ENCODE data around the gene CMSS1. TPM values are rescaled to one million over a fixed set of nuclear protein-coding genes. Genes with fewer than 3 reads are reported as not detected.

Gene CMSS1
- total RNA-seq, 1 donor from 2014 or later: 34.8 TPM

DNA sequence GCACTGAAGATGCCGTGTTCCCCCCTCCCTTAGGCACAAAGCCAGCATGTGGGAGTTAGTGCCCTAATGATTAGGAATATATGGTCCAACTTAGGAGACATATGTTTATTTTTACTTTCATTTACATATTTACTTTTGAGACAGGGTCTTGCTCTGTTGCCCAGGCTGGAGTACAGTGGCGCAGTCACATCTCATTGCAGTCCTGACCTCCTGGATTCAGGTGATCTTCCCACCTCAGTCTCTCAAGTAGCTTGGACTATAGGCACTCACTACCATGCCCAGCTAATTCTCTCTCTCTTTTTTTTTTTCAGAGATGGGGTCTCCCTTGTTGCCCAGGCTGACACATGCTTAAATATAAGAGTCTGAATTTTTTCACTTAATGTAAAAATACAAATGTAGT is 391.5 kb downstream of the CMSS1 start:
- DNase-seq: no peak
- Histone ChIP-seq H3K27me3 (ENCODE audit: low read depth) (no peaks in the 10 kb centered on the region), H3K4me3 (no peak overlapping the region), H3K27ac (replicated peaks) (no peak overlapping the region), H3K9me3 (replicated peaks) (peaks cover 3% of the 10 kb centered on the region), H3K36me3 (no peaks in the 10 kb centered on the region), H3K4me1 (peaks cover 24% of the 10 kb centered on the region)
- intact Hi-C loops (cut with micrococcal nuclease): no loop called here
- TF ChIP-seq, protein P1, sequence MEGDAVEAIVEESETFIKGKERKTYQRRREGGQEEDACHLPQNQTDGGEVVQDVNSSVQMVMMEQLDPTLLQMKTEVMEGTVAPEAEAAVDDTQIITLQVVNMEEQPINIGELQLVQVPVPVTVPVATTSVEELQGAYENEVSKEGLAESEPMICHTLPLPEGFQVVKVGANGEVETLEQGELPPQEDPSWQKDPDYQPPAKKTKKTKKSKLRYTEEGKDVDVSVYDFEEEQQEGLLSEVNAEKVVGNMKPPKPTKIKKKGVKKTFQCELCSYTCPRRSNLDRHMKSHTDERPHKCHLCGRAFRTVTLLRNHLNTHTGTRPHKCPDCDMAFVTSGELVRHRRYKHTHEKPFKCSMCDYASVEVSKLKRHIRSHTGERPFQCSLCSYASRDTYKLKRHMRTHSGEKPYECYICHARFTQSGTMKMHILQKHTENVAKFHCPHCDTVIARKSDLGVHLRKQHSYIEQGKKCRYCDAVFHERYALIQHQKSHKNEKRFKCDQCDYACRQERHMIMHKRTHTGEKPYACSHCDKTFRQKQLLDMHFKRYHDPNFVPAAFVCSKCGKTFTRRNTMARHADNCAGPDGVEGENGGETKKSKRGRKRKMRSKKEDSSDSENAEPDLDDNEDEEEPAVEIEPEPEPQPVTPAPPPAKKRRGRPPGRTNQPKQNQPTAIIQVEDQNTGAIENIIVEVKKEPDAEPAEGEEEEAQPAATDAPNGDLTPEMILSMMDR (IDR thresholded peaks at IDR 0.05; ENCODE audit: borderline replicate concordance): no peak

DNA sequence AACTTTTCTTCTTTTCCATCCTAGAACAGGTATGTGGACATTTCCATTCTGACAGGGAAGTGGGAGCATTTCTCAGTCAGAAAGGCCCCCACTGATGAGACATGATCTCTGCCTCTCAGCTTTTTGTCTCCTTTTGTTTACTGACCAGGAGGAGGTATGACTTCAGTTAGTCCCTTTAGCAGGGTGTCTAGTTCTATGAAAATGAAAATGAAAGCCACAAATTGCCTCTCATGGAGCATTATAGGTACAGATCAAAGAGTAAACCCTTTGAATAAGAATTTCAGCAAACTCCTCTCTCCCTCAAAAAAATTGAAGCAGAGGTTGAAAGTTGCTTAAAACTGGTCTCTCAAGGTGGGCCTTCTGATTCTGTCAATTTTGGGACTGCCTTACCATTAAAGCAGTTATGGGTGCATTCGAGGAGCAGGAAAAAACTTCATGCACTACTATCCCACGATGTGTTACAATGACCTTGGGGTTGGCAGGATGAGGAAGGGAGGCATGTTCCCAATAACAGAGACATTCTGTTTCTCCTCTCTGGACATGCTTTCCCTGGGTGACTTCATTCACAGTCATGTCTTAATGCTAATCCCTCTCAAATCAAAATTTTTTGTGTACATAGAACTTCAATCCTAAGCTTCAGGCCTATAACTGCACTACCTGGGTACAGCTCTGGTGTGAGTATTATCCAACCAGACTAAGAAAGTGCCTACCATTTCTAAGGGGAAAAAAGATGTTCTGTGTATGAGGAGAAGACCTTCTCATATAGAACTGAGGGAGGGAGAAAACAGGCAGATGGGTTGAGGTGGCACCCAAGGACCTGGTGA is 392.5 kb downstream of the CMSS1 start:
- intact Hi-C loops (cut with micrococcal nuclease): no loop called here
- Histone ChIP-seq H3K9me3 (replicated peaks) (no peaks in the 10 kb centered on the region), H3K4me3 (peak overlapping the region; percentile 5), H3K27ac (replicated peaks) (peak overlapping the region; percentile 71), H3K36me3 (no peaks in the 10 kb centered on the region), H3K4me1 (peaks cover 24% of the 10 kb centered on the region), H3K27me3 (ENCODE audit: low read depth) (no peaks in the 10 kb centered on the region)
- no peak for DNase-seq
- TF ChIP-seq, protein P1 (IDR thresholded peaks at IDR 0.05; ENCODE audit: borderline replicate concordance): no peak

DNA sequence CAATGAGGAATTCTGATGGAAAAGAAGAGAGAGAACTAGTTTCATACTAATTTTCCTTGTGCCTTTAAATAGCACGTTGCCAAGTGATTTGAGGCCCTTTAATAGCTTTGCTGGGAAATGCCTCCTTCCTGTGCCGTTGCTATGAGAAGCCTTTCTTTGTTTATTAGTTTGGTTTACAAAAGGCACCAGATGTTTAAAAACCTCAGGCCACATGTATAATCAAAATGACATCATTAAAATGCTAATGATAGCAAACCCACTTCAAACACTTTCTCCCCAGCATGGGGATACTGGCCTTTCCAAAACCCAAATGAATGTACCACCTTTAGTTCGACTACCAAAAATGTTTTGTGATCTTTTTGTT is 393.1 kb downstream of the CMSS1 start:
- no peaks in the 10 kb centered on the region for H3K9me3 ChIP-seq (replicated peaks)
- peaks cover 24% of the 10 kb centered on the region for H3K4me1 ChIP-seq
- peak overlapping the region; percentile 71 for H3K27ac ChIP-seq (replicated peaks)
- TF ChIP-seq, protein P1 (IDR thresholded peaks at IDR 0.05; ENCODE audit: borderline replicate concordance): no peak
- no peaks in the 10 kb centered on the region for H3K36me3 ChIP-seq
- no peak overlapping the region for H3K4me3 ChIP-seq
- H3K27me3 ChIP-seq (ENCODE audit: low read depth): no peaks in the 10 kb centered on the region
- intact Hi-C loops (cut with micrococcal nuclease): no loop called here
- no peak for DNase-seq

DNA sequence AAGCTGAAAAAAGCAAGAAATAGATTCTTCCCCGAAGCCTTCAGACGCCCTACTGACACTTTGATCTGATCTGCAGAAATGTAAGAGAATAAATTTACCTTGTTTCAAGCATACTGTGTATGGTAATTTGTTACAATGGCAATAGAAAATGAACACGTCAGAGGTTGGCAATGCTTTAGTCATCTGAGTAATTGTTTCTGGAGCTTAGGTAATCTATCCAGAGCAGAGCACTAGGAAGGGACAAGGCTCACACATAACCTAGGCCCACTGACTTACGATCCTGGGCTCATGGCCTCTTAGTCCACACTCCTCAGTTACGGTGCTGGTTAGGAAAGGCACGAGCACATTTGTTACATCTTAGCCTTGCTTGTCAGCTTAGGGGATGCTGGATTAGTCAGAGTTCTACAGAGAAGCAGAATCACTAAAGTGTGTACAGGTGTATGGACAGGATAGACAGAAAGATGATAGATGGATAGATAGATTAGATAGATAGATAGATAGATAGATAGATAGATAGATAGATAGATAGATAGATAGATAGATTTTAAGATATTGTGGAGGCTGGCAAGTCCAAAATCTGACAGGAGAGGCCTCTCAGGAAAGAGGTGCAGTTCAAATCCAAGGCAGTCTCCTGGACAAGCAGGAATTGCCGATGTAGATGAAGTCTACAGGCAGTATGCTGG is 396.4 kb downstream of the CMSS1 start:
- Histone ChIP-seq H3K9me3 (replicated peaks) (peaks cover 5% of the 10 kb centered on the region), H3K4me1 (peaks cover 24% of the 10 kb centered on the region), H3K4me3 (no peak overlapping the region), H3K36me3 (no peaks in the 10 kb centered on the region), H3K27me3 (ENCODE audit: low read depth) (no peaks in the 10 kb centered on the region), H3K27ac (replicated peaks) (no peak overlapping the region)
- intact Hi-C loops (cut with micrococcal nuclease): no loop called here
- TF ChIP-seq, protein P1 (IDR thresholded peaks at IDR 0.05; ENCODE audit: borderline replicate concordance): no peak
- no peak for DNase-seq

GRCh38 chr3:100214574-100214964 is 396.9 kb downstream of the CMSS1 start:
- peaks cover 10% of the 10 kb centered on the region for H3K9me3 ChIP-seq (replicated peaks)
- TF ChIP-seq, protein P1 (IDR thresholded peaks at IDR 0.05; ENCODE audit: borderline replicate concordance): no peak

More at GRCh38 chr3:100214574-100214964, 396.9 kb downstream of the CMSS1 start:
- Histone ChIP-seq H3K27me3 (ENCODE audit: low read depth) (no peaks in the 10 kb centered on the region), H3K27ac (replicated peaks) (no peak overlapping the region), H3K36me3 (no peaks in the 10 kb centered on the region), H3K4me1 (peaks cover 21% of the 10 kb centered on the region), H3K4me3 (no peak overlapping the region)
- intact Hi-C loops (cut with micrococcal nuclease): no loop called here
- DNase-seq: no peak

Measured in left ventricle myocardium inferior (tissue), 1 donor.